Astrocyte (in vitro differentiated cells and primary cell): Measurements from ENCODE around the gene RPS27A.

ENCODE experiments used
- EZH2 ChIP-seq: IDR thresholded peaks from 2 replicates; pipeline ENCODE4 v1.6.1; 2012; ENCODE audit warnings: mild to moderate bottlenecking, low read length, inconsistent platforms; ENCODE audit not compliant: insufficient read depth
- TF ChIP-seq, protein P1 (sequence below): IDR thresholded peaks from 2 replicates; pipeline ENCODE4 v1.5.1; 2011; ENCODE audit warnings: low read depth, mild to moderate bottlenecking, inconsistent platforms, low read length, moderate library complexity; ENCODE audit not compliant: insufficient read depth

DNA sequence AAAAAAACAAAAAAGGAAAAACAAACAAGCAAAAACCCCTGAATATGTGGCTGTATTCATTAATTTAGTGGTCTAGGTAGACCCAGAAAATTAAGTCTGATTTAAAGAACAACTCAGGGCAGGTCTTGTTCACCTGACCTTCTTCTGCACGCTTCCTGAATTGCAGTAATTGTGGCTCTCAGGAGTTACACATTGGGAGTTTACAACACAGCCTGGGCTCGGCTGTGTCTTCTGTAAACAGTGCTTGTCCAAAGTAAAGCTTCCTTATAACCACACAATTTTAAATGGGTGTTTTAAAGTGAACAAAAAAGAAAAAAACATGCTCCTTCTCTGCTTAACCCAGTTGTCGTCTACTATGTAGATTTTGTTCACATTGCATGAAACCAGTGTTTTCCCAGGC lies 44.8 kb downstream of the RPS27A start:
- TF ChIP-seq, protein P1, sequence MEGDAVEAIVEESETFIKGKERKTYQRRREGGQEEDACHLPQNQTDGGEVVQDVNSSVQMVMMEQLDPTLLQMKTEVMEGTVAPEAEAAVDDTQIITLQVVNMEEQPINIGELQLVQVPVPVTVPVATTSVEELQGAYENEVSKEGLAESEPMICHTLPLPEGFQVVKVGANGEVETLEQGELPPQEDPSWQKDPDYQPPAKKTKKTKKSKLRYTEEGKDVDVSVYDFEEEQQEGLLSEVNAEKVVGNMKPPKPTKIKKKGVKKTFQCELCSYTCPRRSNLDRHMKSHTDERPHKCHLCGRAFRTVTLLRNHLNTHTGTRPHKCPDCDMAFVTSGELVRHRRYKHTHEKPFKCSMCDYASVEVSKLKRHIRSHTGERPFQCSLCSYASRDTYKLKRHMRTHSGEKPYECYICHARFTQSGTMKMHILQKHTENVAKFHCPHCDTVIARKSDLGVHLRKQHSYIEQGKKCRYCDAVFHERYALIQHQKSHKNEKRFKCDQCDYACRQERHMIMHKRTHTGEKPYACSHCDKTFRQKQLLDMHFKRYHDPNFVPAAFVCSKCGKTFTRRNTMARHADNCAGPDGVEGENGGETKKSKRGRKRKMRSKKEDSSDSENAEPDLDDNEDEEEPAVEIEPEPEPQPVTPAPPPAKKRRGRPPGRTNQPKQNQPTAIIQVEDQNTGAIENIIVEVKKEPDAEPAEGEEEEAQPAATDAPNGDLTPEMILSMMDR = no peak
- TF ChIP-seq EZH2 = no peak
